ENCODE measurements around the gene MACIR.
"Not testable (repeated sequence)": the region's sequence is repeated elsewhere in the genome, so short reads cannot be mapped to it uniquely, and the experiment has no call there.

Gene MACIR
- total RNA-seq: 1.9 to 4.8 reads per million in 2 donors

DNA sequence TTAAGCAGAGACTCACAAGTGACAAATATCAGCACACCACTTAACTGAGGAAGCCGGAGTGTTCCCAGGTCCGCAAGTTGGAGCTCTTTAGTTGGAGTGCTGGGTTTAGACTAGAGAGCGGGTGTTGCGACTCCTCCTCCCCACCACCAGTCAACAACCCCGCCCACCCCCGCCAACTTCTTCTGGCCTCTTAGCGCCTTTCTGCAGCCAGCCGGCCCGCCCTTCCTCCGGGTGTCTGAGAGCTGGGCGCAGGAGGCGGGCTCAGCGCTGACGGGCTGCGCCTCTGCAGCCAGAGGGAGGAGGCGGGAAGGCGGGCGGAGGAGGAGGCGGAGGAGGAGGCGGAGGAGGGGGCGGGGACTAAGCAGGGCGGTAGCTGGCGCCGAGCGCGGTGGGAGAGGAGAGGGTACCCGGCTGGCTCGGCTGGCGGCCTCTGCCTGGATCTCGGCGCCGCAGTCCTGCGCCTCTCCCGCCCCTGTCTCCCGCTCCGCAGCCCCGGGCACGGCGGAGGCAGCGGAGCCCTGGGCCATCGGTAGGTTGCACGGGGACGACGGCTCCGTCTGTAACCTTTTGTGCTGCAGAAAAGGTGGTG lies at the start of gene MACIR:
Gene MACIR (plus strand): TSS at position 396 of the 589 bp plus-strand sequence. CDS start 17,157 bp downstream, outside the sequence.
- DNase-seq: peak; percentile 76 to 99 (median 89)

GRCh38 chr5:103209065-103209464 lies 49.5 kb upstream of the MACIR start:
- DNase-seq: no peak

DNA sequence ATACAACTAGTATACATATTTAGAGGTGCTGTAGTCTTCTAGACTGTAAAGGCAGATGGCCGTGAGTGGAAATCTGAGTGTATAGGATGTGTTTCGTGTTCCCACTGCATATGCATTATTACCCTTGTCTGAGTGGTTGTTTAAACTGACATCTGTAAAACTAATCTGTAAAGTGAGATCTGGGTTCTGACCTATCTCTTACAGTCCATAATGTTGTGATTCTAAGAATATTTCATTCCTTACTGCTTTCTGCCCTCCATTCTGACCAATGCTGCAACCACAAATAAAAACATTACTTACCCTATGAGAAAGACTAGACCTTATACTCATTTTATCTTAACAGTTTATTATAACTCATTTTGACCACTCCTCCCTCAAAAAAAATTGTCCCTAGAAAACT lies 47.6 kb upstream of the MACIR start:
- DNase-seq: no peak

DNA sequence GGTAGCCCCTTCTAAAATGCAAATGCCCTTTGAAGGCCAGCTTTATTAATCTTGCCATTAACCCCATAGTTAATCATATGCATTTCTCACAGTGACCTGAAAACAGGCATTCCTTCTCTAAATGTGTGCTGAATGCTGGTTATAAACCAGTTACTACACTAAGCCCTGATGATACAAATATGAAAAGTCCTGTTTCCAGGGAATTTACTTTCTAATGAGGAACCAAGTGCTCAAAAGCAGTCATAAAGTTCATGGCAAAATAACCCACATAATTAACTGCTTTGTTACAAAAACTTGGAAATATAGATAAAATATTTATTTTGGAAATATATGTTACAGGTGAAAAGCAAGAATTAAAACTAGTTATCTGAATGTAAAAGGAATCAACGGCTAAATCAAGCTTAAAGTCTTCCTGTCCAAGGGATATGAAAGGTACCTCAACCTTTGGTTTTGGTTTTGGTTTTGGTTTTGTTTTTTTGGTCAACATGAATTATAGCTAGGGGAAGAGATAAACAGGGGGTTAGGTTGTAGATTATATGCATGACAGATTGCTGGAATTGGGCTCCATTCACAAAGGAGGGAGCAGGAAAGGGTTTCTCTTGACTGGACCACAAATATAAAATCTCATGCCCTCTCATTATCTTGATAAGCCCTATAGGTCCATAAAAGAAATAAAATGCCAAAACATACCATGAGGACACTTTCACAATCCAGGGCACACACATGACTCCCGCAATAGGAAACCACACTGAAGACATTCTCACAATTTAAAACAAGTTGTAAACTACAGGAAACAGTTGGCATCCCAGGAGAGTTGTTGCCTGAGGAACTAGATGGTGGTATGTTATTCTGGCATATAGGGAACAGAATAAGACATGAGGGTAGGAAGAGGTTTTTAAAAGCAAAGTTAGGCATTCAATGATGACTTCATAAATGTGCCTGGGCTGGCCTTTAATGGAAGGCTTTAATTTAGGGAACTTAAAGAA lies 46.7 kb upstream of the MACIR start:
- peak in 1 of 5 experiments; percentile 40 for DNase-seq

- DNase-seq: no peak
Observed at GRCh38 chr5:103216137-103216536, 42.4 kb upstream of the MACIR start.

DNA sequence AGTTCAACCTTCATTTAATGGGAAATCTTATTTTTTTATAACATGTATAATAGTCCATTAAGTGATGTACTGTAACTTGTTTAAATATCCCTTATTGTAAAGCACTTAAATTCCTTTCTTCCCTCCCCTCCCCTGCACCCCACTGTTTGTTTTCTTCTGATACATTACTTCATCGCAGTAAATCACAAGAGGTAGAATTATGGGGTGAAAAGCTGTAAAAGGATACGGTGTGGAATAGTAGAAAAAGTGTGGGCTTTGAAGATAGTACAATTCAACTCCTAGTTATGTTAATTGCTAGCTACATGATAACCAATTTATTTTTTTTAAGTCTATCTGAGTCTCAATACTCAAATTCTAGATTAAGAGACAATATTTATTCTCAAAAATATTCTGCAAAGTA lies 41.9 kb upstream of the MACIR start:
- DNase-seq: no peak

GRCh38 chr5:103217101-103217500 lies 41.5 kb upstream of the MACIR start:
- no peak for DNase-seq

DNA sequence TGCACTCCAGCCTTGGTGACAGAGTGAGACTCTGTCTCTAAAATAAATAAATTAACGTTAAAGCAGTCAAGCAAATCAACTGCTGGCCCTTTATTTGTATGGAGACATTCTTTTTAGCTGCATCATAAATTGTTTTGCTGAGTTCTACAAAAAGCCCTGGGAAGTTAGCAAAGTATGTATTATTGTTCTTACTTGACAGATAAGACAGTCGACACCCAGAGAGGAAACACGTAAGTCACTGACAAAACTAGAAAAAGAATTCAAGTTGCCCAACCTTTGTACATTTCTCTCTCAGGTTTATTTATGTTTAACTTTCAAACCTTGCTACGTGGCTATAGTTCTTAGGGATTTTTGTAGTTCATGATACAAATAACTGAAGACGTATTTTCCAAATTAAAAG lies 40.4 kb upstream of the MACIR start:
- DNase-seq: no peak

- not testable (repeated sequence) for DNase-seq
Observed at GRCh38 chr5:103219074-103219473, 39.5 kb upstream of the MACIR start.

GRCh38 chr5:103223031-103223955 lies 35.3 kb upstream of the MACIR start:
- DNase-seq: no peak

GRCh38 chr5:103224118-103224893 lies 34.3 kb upstream of the MACIR start:
- DNase-seq: peak in 2 of 5 experiments; percentile 7 to 83

DNA sequence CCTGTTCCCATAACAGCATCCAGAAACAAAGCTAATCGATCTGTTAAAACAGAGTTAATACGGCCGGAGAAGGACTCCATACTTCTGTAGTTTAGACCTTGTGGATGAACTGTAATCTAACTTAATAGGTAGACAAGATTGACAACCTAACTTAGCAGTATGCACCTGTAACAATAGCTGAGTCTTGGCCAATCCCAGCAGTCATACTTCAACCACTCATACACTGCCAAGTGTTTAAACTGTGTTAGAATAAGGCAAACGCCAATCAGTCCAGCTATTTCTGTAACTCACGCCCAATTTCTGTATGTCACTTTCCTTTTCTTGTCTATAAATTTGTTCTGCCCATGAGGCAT lies 33.7 kb upstream of the MACIR start:
- DNase-seq: no peak

- DNase-seq: peak in 1 of 5 experiments; percentile 30
Observed at GRCh38 chr5:103228061-103228460, 30.5 kb upstream of the MACIR start.

GRCh38 chr5:103228588-103228987 lies 30.0 kb upstream of the MACIR start:
- DNase-seq: no peak

DNA sequence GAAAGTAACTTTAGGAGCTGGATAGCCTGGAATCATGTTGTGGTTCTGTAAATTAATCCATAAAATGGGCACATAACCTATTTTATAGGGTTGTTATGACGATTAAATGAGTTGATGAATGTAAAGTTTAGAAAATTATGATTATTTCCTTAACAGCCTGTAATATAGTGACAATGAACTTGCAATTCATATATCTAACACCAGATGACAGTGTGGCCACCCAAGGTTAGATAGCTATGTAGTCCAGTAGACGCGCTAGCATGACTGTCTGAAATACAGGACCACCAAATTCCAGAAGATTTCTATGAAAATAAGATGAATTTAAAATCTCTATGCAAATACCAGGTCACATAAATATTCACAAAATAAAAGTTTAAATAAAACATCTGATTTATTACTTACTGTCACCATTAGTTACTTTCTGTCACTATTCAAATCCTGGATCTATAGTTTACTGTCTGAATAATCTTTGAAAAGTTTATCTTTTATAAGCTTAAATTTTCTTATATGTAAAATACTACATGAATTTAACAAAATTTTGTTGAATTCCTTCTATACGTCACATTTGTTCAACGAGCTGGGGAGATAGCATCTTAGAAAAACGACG lies 26.1 kb upstream of the MACIR start:
- peak in 1 of 5 experiments; percentile 39 for DNase-seq

GRCh38 chr5:103234239-103234975 lies 24.2 kb upstream of the MACIR start:
- no peak for DNase-seq

- DNase-seq: no peak
Observed at GRCh38 chr5:103235891-103236290, 22.7 kb upstream of the MACIR start.

- no peak for DNase-seq
Observed at GRCh38 chr5:103237778-103238177, 20.8 kb upstream of the MACIR start.

- no peak for DNase-seq
Observed at GRCh38 chr5:103243665-103244064, 14.9 kb upstream of the MACIR start.

DNA sequence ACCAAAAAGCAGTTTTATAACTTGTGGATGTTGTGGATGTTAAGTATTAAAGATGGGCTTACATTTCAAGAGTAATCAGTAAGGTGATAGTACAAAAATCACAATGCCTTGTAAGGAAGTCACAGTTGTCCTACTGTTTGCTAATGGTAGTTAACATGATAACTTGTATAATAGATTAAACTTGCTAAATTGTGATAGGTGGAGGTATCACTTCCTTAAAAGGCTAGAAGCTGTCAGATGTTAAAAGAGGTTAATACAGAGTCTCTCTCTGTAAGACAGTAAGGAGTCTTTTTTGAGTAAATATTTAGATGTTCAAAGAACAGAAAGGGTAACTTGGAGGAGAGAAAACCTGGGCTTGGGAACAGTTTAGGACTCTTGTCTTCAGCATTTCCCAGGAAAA lies 14.2 kb upstream of the MACIR start:
- DNase-seq: no peak

DNA sequence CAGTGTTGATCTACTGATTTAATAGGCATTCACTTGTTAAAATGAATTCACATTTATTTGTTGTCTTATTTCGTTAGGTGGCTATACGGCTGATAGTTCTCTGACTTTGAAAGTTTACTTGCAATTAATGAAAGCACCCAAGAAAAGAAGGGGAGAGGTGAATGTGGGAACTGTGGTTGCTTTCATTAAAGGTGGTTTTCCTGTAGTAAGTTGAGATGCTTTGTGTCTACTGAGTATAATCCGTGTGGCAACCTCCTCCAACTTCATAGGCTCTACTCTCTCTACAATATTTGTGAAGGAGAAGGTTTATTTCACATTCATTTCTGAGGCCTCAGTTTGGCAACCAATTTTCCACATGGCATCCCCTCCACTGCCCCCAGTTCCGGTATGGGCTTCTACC lies 12.8 kb upstream of the MACIR start:
- peak in 1 of 5 experiments; percentile 35 for DNase-seq
